Heart right ventricle (tissue), 16 donors: ENCODE results near the gene COG2. TPM values are rescaled to one million over a fixed set of nuclear protein-coding genes. Genes with fewer than 3 reads are reported as not detected.
A peak's percentile ranks its signal among the peaks of the same experiment; 100 is the strongest.

Experiments used
- ATAC-seq, 8 donors: fragments of 200-7000 bp; cut with Tn5 transposase; one replicate each; pipeline ENCODE4 v1.9.1; 2020; ENCODE audit warnings: mild to moderate bottlenecking in 8 of 8, moderate library complexity in 8 of 8, moderate number of reproducible peaks in 1 of 8
- DNase-seq, 2 donors: peaks; one replicate each; pipeline ENCODE4 v3.0.0-alpha.2; 2020
- H3K27ac ChIP-seq, 10 donors: fragments of 200-600 bp; sonication (generic) in 2 of 10; one replicate each; pipeline versions ENCODE4 v1.5.0 to v1.8.0; 2020 to 2022; ENCODE audit warnings: mild to moderate bottlenecking in 3 of 10
- H3K27me3 ChIP-seq, 7 donors: fragments of 200-600 bp; one replicate each; pipeline ENCODE4 v1.8.0; 2021 to 2022; ENCODE audit warnings: mild to moderate bottlenecking in 2 of 7
- H3K36me3 ChIP-seq, 9 donors: fragments of 200-600 bp; sonication (generic) in 1 of 9; one replicate each; pipeline versions ENCODE4 v1.5.0 to v1.8.0; 2020 to 2022; ENCODE audit warnings: mild to moderate bottlenecking in 2 of 9
- H3K4me1 ChIP-seq, 9 donors: fragments of 200-600 bp; sonication (generic) in 1 of 9; one replicate each; pipeline versions ENCODE4 v1.5.0 to v1.8.0; 2020 to 2022; ENCODE audit warnings: mild to moderate bottlenecking in 4 of 9
- H3K4me3 ChIP-seq, 10 donors: fragments of 200-600 bp; sonication (generic) in 2 of 10; one replicate each; pipeline versions ENCODE4 v1.5.0 to v1.8.0; 2020 to 2022; ENCODE audit warnings: mild to moderate bottlenecking in 7 of 10, moderate library complexity in 2 of 10
- H3K9me3 ChIP-seq, 11 donors: fragments of 200-600 bp in 10 of 11; sonication (generic) in 2 of 11; one replicate each; pipeline versions ENCODE4 v1.5.0 to v1.8.0; 2013 to 2022; ENCODE audit warnings: mild to moderate bottlenecking in 2 of 11, control low read depth in 1 of 11, moderate library complexity in 1 of 11
- CTCF ChIP-seq, 9 donors: fragments of 200-600 bp; sonication (generic) in 2 of 9; IDR thresholded peaks; one replicate each; pipeline versions ENCODE4 v1.5.0 to v1.8.0; 2021 to 2022; ENCODE audit warnings: antibody characterized with exemption in 9 of 9, mild to moderate bottlenecking in 5 of 9, moderate library complexity in 1 of 9
- WGBS, 2 donors: extraction: QIAGEN DNeasy Blood & Tissue Kit; methylation state at CpG; one replicate each; pipeline ENCODE4 v1.1.7; 2013; ENCODE audit warnings: inconsistent platforms in 1 of 2; 5-methylcytosine and 5-hydroxymethylcytosine counted together
- intact Hi-C, 10 donors: fragments of 100-400 bp; cut with DNase I; formaldehyde crosslinking; loops; one replicate each; pipeline versions ENCODE4 v1.11.1 to v1.14.2; 2022
- polyA plus RNA-seq, 2 donors: library from polyadenylated mRNA; stranded (reverse); fragments of 200-250 nt; gene quantifications; one replicate each; pipeline ENCODE4 v1.2.3, GENCODE V29; 2013
- total RNA-seq, 10 donors: library from RNA; stranded (reverse); fragmentation: NEBNext Ultra II Directional in 3 of 10; extraction: Animal tissue kit (Norgen Biotek cat#: 25700) in 3 of 10; gene quantifications; one replicate each; pipeline versions ENCODE4 v1.2.1 to v1.2.4, GENCODE V29; 2021 to 2023
- donor health status: Arrhythmogenic right ventricular cardiomyopathy.
- donor health status: ischemic (EF 13 %, LVEDD 7.1; RV severe dilation, severe dysfunction).
- donor health status: healthy with polysubstance abuse.
- donor health status: DM: no; HTN: yes; CAD: no.
- donor health status: DM: no; HTN: no; CAD: no.
- donor health status: ischemic (EF 25% LVEDD 6.9; RV normal size, moderate dysfunction).
- donor health status: ischemic (EF 25% LVEDD 5.7; RV mildly dilated, moderate dysfunction).
- donor health status: healthy.
- donor health status: DM: yes; HTN: yes; CAD: no.
- donor health status: Ischemic cardiomyopathy.
- donor health status: ischemic (EF 35%, LVEDD 5.7; RV mildly dilated, moderate dysfunction).
- donor health status: nonischemic (EF 11% LVEDD 7.7; RV severe dilation, severe dysfunction).
- donor health status: DM: yes; HTN: yes; CAD: no.
- donor health status: PGD.
- donor health status: ischemic (EF 29% LVEDD 5.4; RV normal size, mild dysfunction).
- donor health status: nonischemic (EF 23%, LVEDD 6.1; RV moderate dilation, normal function).

The COG2 gene
- total and polyA plus RNA-seq, 12 donors = 7.5 to 36.5 (median 24.6) TPM

GRCh38 chr1:230708631-230709580 lies 66.6 kb downstream of the COG2 start:
- H3K9me3 ChIP-seq = no peaks in the 10 kb centered on the region
- intact Hi-C loops = no loop called here
- 76 to 79% methylated on average over 16 of the region's 16 CpGs for WGBS, 2 donors
- peak; percentile 44 to 57 for DNase-seq
- TF ChIP-seq CTCF (IDR thresholded peaks at IDR 0.05) = no peak
- peaks cover 0 to 63% (median 13%) of the 10 kb centered on the region in 9 donors for H3K4me1 ChIP-seq
- H3K4me3 ChIP-seq = peak overlapping the region in 8 of 10 donors; percentile 5 to 63 (median 16)
- H3K36me3 ChIP-seq = peaks cover 0 to 54% (median 0%) of the 10 kb centered on the region in 9 donors
- peak overlapping the region in 2 of 10 donors; percentile 8 to 36 for H3K27ac ChIP-seq
- peak in 6 of 8 donors; percentile 24 to 65 (median 43) for ATAC-seq
- no peaks in the 10 kb centered on the region for H3K27me3 ChIP-seq

- Histone ChIP-seq H3K4me1 (peaks cover 0 to 71% (median 20%) of the 10 kb centered on the region in 9 donors), H3K36me3 (peaks cover 0 to 45% (median 0%) of the 10 kb centered on the region in 9 donors), H3K27ac (peak overlapping the region in 1 of 10 donors; percentile 8), H3K4me3 (peak overlapping the region in 7 of 10 donors; percentile 5 to 63 (median 21)), H3K9me3 (no peaks in the 10 kb centered on the region), H3K27me3 (no peaks in the 10 kb centered on the region)
- intact Hi-C loops = loop anchor here in 3 of 10 donors (5.0 kb wide), 2 partner anchors 42 to 62 kb away; no protein-coding TSS in a partner anchor
- DNase-seq (no peak), ATAC-seq (no peak)
- 75 to 78% methylated on average over 18 of the region's 18 CpGs for WGBS, 2 donors
- TF ChIP-seq CTCF (IDR thresholded peaks at IDR 0.05) = no peak
These were observed 67.6 kb downstream of the COG2 start for GRCh38 chr1:230709619-230710542.

- no peak for TF ChIP-seq CTCF (IDR thresholded peaks at IDR 0.05)
- Histone ChIP-seq H3K4me1 (peaks cover 0 to 72% (median 20%) of the 10 kb centered on the region in 9 donors), H3K4me3 (peak overlapping the region in 5 of 10 donors; percentile 5 to 63 (median 24)), H3K27me3 (no peaks in the 10 kb centered on the region), H3K36me3 (peaks cover 0 to 38% (median 0%) of the 10 kb centered on the region in 9 donors), H3K9me3 (no peaks in the 10 kb centered on the region), H3K27ac (peak overlapping the region in 1 of 10 donors; percentile 15)
- DNase-seq (no peak), ATAC-seq (no peak)
- 94 to 95% methylated on average over 8 of the region's 8 CpGs for WGBS, 2 donors
- intact Hi-C loops = loop anchor here in 3 of 10 donors (5.0 kb wide), 2 partner anchors 42 to 62 kb away; no protein-coding TSS in a partner anchor
These were observed 68.2 kb downstream of the COG2 start for GRCh38 chr1:230710543-230710904.
